NK-92 (cell line): ENCODE results near the gene ANKHD1.

ENCODE experiments used
- DNase-seq: peaks from one replicate; lab custom pipeline; 2025; ENCODE audit not compliant: unreplicated experiment; lab: John Stamatoyannopoulos, UW

The ANKHD1 gene

DNA sequence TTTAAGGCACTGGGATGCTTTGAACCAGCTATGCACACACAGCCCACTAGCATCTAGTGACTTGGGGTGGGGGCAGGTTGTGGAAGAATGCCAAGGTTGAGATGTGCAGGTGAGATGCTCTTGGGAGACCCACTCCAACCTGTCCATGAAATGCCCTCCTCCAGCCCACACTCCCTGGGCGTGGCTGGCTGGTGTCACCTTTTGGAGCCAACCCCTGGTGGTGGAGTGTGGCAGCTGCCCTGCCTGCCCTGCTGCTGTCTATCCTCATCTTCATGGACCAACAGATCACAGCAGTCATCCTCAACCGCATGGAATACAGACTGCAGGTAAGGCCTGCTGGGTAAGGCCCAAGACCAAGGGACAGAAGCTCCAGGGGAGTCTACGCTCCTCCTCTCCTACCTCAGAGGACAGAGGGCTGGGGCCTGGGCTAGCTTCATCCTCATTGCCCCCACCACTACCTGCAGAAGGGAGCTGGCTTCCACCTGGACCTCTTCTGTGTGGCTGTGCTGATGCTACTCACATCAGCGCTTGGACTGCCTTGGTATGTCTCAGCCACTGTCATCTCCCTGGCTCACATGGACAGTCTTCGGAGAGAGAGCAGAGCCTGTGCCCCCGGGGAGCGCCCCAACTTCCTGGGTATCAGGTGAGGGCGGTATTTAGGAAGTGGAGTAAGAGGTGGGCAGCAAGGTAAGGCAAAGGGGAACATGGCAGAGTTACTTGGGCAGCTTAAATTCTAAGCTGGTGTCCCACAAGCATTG, 34.2 kb upstream of the ANKHD1 start:
- no peak for DNase-seq

DNA sequence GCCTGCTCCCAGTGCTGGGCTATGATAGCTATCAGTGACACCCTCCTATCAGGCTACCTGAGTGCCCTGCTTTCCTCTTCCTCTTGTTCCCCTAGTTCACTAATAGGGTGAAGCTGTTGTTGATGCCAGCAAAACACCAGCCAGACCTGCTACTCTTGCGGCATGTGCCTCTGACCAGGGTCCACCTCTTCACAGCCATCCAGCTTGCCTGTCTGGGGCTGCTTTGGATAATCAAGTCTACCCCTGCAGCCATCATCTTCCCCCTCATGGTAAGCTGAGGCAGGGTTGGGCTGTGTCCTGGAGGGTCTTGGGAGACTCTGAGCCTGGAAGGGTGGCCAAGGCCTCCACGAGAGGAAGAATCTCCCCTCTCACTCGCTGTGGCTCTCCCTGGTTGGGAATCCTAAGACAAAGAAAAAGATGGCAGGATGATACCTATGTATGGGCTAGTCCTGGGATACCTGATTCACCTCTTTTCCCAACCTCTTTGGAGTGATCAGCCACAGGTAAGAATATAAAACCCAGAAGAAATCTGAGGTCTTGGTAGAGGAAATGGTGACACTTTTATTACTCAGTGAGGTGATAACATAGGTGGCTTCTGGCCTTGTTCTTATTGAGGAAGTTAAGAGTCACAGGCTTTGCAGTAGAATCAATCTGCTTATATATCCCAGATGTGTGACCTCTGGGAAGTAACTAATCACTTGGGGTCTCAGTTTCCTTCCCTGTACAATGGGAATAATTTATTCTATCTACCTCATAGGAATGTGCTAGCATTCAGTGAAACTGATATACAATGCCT, 30.1 kb upstream of the ANKHD1 start:
- no peak for DNase-seq

DNA sequence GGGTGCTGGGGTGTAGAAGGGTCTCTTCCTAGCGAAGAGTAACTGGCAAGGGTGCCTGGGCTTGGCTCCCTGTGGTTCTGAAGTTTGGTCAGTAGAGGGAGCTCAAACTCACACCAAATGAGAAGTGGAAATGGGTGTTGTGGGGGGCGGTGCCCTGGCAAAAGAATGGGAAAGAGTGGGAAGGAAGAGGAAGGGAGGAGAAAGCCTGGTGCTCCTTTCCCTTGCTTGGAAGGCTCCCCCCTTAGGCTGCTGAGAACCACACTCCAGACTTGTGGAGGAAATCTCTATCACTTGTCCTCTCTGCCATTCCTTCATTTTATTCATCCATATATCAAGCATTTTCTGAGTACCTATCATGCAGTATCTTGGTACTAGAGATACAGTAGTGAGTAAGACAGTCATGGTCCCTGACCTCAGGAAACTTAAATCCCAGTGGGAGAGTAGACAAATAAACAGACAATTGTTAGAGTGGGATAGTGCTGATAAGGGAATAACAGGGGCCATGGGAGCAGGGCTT, 28.6 kb upstream of the ANKHD1 start:
- no peak for DNase-seq

GRCh38 chr5:140381351-140381750, 20.3 kb upstream of the ANKHD1 start:
- DNase-seq: no peak

GRCh38 chr5:140381972-140382371, 19.7 kb upstream of the ANKHD1 start:
- DNase-seq: no peak

- DNase-seq: no peak
Observed at GRCh38 chr5:140382866-140383265, 18.8 kb upstream of the ANKHD1 start.

DNA sequence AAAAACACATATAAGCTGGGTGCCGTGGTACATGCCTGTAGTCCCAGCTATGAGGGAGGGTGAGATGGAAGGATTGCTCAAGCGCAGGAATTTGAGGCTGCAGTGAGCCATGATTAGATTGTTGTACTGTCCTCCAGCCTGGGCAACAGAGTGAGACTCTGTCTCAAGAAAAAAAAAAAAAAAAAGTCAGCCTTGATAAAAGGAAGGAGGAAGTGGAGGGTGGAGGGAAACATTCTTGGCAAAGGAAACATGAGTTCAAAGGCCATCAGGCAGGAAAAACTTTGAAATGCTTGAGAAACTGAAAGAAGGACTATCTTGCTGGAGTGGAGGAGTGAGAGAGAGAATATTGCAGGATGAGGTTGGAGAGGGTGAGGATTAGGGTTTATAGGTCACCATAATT, 18.3 kb upstream of the ANKHD1 start:
- DNase-seq: no peak

DNA sequence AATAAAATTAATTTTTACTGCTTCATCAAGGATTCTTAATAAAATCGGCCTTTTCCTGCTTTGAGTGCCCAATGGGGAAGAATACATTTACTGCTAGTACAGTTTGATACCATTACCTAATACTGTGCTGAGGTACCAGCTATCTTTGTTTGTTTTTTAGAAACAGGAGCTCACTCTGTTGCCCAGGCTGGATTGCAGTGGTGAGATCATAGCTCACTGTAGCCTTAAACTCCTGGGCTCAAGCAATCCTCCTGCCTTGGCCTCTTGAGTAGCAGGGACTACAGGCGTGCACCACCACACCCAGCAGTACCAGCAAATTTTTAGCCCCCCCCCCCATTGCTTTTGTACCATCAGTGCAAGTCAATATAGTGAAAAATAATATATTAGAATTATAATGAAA, 13.6 kb upstream of the ANKHD1 start:
- no peak for DNase-seq

DNA sequence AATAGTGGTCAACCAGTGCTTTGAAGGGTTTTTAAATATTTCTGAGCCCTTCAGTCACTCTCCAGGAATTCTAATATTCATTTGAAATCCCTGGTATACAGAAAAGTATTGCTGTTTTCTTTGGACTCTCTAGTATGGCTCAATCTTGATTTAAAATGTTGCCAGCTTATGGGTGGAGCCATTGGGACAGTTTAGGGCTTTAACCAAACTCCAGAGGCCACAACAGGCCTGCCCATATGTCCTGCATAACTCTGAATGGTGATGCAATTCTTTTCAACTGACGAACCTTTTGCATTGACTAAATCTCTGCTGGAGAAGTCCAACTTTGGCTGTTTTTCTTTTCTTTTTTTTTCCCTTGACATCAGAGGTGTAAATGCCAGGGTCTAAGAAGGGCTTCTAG, 10.3 kb upstream of the ANKHD1 start:
- no peak for DNase-seq

- DNase-seq: no peak
Observed at GRCh38 chr5:140391732-140392131, 9.9 kb upstream of the ANKHD1 start.

- no peak for DNase-seq
Observed at GRCh38 chr5:140393738-140394137, 7.9 kb upstream of the ANKHD1 start.

GRCh38 chr5:140398379-140398811, 3.2 kb upstream of the ANKHD1 start:
- no peak for DNase-seq

DNA sequence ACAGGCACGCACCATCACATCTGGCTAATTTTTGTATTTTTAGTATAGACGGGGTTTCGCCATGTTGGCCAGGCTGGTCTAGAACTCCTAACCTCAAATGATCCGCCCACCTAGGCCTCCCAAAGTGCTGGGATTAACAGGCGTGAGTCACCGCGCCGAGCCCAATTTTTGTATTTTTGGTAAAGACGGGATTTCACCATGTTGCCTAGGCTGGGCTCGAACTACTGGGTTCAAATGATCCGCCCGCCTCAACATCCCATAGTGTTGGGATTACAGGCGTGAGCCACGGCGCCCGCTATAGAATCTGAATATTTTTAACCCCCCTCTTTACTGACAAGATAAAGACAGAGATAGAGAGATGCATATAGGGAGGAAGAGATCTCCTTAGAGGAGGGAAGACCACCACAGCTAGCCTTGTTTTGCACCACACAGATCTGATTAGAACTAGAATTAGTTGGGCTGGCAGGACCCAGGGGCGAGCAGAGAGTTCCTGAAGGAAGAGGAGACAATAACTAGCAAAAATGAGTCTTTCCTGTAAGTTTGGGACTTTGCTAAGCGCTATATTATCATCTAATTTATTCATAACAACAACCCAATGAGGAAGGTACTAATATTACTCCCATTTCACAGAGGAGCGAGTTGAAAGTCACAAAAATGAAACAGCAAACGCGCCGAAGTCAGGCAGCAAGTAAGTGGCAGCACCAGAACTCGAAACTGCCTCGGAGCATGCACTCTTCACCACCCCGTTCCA, 1.5 kb upstream of the ANKHD1 start:
- DNase-seq: no peak

DNA sequence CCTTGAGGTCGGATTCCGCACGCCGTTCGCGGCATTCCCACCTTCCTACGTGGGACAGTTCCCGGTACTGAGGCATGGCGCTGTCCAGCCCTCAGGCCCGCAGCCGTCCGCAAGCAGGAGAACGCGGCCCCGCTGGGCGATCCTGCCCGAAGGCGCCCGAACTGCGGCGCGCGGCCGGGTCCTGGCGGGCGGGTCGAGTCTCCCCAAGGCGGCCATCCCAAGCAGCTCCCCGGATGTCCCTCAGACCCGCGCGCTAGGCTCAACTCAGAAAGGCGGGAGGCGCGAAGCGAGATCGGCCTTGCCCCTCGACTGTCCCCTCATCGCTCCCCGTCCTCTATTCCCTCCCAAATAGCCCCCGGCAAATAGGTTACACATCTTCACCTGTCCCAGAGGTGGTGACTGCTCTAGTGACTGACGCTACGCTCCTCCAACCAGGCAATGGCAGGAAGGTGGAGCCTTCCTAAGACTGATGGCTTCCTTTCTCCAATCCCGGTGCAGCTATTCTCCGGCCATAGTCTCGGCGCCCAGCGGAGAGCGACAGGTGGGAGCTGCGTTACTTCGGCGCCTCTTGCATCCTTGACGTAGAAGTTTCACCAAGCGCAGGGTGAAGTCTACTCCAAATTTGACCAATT, 787 bp upstream of the ANKHD1 start:
- peak; percentile 41 for DNase-seq

DNA sequence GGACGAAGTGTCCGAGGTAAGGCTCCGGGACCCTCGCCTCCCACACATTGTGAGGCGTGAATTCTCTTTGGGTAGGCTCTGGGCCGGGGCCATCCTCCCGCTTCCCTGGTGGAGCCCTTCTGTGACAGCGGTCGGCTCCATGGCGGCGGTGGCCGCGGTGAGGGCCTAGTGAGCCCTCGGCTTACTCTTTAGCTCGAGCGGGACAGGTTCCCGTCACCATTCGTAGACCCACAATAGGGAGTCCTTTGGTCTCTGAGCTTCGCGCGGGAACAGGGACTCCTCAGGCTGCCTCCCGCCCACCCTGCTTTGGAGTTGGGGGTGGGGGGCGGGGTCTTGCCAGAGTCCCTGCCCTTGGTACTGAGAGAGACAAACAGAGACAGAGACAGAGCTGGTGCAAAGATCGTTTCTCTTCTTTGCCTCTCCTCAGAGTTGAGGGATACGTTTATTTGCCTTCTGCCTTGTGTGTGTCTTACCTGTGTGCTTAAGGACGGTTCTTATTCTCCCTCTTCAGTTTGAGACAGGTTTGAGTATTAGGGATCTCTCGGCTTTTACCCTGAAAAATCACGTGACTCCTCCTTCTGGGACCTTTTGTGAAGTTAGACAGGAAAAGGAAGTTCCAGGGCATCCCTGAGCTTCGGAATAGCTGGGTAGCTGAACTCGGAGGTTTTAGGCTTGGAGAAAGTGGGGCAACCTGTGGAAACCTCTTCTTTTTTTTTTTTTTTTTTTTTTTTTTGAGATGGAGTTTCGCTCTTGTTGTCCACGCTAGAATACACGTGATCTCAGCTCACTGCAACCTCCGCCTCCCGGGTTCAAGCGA, 833 bp downstream of the ANKHD1 start:
- DNase-seq: no peak

DNA sequence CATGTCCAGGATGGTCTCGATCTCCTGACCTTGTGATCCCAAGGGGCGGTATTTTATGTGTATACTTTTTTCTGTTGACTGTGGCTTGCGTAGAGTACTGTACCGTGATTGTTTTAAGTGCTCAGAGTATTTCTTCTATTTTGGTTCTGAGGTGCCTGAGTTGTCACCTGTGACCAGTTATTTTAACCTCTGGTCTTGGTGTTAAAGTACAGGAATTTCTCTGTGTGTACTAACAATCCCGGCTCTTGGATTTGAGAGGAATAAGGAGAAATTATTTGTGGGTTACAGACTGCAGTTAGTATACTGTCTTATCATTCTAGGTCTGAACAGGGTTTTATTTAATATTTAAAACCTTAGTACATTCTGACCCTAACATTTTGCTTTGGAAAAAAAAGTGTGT, 2.0 kb downstream of the ANKHD1 start:
- DNase-seq: no peak

- no peak for DNase-seq
Observed at GRCh38 chr5:140408750-140409241, 7.2 kb downstream of the ANKHD1 start.

DNA sequence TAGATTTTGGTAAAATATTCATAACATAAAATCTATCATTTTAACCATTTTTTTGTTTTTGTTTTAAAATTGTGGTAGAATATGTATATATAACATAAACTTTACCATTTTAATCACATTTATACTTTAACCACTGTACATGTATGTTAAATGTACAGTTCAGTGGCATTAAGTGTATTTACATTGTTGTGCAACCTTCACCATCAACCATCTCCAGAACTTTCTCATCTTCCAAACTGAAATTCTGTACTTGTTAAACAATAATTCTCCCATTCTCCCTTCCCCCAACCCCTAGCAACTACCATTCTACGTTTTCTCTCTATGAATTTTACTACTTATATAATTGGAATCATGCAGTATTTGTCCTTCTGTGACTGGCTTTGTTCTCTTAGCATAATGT, 11.6 kb downstream of the ANKHD1 start:
- DNase-seq: no peak

DNA sequence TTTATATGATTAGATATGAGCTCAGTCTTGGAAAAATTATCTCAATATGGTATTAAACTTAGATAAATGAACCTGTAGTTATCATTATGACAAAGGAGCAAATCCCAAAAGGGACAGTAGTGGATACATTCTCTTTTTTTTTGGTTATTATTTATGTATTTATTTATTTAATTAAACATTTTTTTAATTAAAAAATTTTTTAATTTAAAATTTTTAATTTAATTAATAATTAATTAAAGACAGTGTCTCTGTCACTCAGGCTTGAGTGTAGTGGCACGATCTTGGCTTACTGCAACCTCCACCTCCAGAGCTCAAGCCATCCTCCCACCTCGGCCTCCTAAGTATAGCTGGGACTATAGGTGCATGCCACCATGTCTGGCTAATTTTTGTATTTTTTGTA, 15.6 kb downstream of the ANKHD1 start:
- DNase-seq: no peak

GRCh38 chr5:140418862-140419520, 17.4 kb downstream of the ANKHD1 start:
- no peak for DNase-seq
